ENCODE data around the gene PLS1.

GRCh38 chr3:142613491-142613890, 17.3 kb downstream of the PLS1 start:
- TF ChIP-seq, protein P1, sequence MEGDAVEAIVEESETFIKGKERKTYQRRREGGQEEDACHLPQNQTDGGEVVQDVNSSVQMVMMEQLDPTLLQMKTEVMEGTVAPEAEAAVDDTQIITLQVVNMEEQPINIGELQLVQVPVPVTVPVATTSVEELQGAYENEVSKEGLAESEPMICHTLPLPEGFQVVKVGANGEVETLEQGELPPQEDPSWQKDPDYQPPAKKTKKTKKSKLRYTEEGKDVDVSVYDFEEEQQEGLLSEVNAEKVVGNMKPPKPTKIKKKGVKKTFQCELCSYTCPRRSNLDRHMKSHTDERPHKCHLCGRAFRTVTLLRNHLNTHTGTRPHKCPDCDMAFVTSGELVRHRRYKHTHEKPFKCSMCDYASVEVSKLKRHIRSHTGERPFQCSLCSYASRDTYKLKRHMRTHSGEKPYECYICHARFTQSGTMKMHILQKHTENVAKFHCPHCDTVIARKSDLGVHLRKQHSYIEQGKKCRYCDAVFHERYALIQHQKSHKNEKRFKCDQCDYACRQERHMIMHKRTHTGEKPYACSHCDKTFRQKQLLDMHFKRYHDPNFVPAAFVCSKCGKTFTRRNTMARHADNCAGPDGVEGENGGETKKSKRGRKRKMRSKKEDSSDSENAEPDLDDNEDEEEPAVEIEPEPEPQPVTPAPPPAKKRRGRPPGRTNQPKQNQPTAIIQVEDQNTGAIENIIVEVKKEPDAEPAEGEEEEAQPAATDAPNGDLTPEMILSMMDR (IDR thresholded peaks at IDR 0.05): no peak
- no peak for TF ChIP-seq POLR2A (IDR thresholded peaks at IDR 0.05)
